Measurements from ENCODE around the gene PITHD1.
"Not testable (repeated sequence)": the region's sequence is repeated elsewhere in the genome, so short reads cannot be mapped to it uniquely, and the experiment has no call there.

GRCh38 chr1:23783141-23783540, 4.9 kb downstream of the PITHD1 start:
- TF ChIP-seq CTCF, EP300, POLR2AphosphoS5, POLR2A (IDR thresholded peaks at IDR 0.05): not testable (repeated sequence)

Data from upper lobe of left lung (tissue), 4 donors.